RWPE2 (cell line): ENCODE data around the gene IL10RB.
"Not testable (repeated sequence)": the region's sequence is repeated elsewhere in the genome, so short reads cannot be mapped to it uniquely, and the experiment has no call there.

Experiments
- ATAC-seq: fragments of 200-7000 bp; cut with Tn5 transposase; 3 replicates; pipeline ENCODE4 v1.9.1; 2021; ENCODE audit warnings: low read depth
- DNase-seq: peaks from one replicate; pipeline ENCODE4 v3.0.0-alpha.2; 2020; ENCODE audit warnings: low spot score
- H3K27ac ChIP-seq: fragments of 450-650 bp; 2 replicates; pipeline ENCODE4 v1.5.1; 2017; ENCODE audit warnings: mild to moderate bottlenecking; ENCODE audit not compliant: poor library complexity, severe bottlenecking
- H3K27me3 ChIP-seq: fragments of 250-450 bp; sonication (Bioruptor Pico); 2 replicates; pipeline ENCODE4 v1.5.1; 2021; ENCODE audit warnings: mild to moderate bottlenecking, moderate library complexity; ENCODE audit not compliant: insufficient read depth, poor library complexity, severe bottlenecking
- H3K36me3 ChIP-seq: fragments of 250-450 bp; sonication (Bioruptor Pico); 2 replicates; pipeline ENCODE4 v1.5.1; 2020; ENCODE audit warnings: low read depth, mild to moderate bottlenecking, moderate library complexity
- H3K4me1 ChIP-seq: fragments of 250-450 bp; sonication (Bioruptor Pico); 2 replicates; pipeline ENCODE4 v1.5.1; 2021; ENCODE audit warnings: mild to moderate bottlenecking, moderate library complexity; ENCODE audit not compliant: insufficient read depth, poor library complexity, severe bottlenecking
- H3K4me3 ChIP-seq: fragments of 250-450 bp; sonication (Bioruptor Pico); 2 replicates; pipeline ENCODE4 v1.5.1; 2021; ENCODE audit warnings: mild to moderate bottlenecking, moderate library complexity; ENCODE audit not compliant: severe bottlenecking
- H3K9me3 ChIP-seq: fragments of 250-450 bp; sonication (Bioruptor Pico); 2 replicates; pipeline ENCODE4 v1.5.1; 2021; ENCODE audit warnings: mild to moderate bottlenecking, moderate library complexity; ENCODE audit not compliant: severe bottlenecking
- CTCF ChIP-seq: fragments of 450-650 bp; IDR thresholded peaks from one replicate; pipeline ENCODE4 v1.5.1; 2017; ENCODE audit warnings: mild to moderate bottlenecking, moderate library complexity; ENCODE audit not compliant: poor library complexity, severe bottlenecking

IL10RB gene

GRCh38 chr21:33251119-33251518 is 15.0 kb upstream of the IL10RB start:
- DNase-seq (no peak), ATAC-seq (no peak)
- Histone ChIP-seq H3K9me3 (no peaks in the 10 kb centered on the region), H3K27me3 (no peaks in the 10 kb centered on the region), H3K4me1 (no peaks in the 10 kb centered on the region), H3K27ac (no peak overlapping the region), H3K36me3 (peaks cover 26% of the 10 kb centered on the region), H3K4me3 (no peak overlapping the region)
- no peak for TF ChIP-seq CTCF

- DNase-seq, H3K27me3 ChIP-seq, H3K27ac ChIP-seq, ATAC-seq, H3K4me3 ChIP-seq, H3K4me1 ChIP-seq, H3K9me3 ChIP-seq: not testable (repeated sequence)
- H3K36me3 ChIP-seq, result peaks cover 18% of the 10 kb centered on the region
These were observed 12.8 kb upstream of the IL10RB start for GRCh38 chr21:33253382-33253781.

- ATAC-seq (no peak), DNase-seq (no peak)
- Histone ChIP-seq H3K27me3 (no peaks in the 10 kb centered on the region), H3K4me3 (no peak overlapping the region), H3K36me3 (peaks cover 18% of the 10 kb centered on the region), H3K4me1 (no peaks in the 10 kb centered on the region), H3K9me3 (no peaks in the 10 kb centered on the region), H3K27ac (no peak overlapping the region)
- no peak for TF ChIP-seq CTCF
These were observed 11.4 kb upstream of the IL10RB start for GRCh38 chr21:33254766-33255165.

GRCh38 chr21:33255404-33255803 is 10.8 kb upstream of the IL10RB start:
- no peak for TF ChIP-seq CTCF
- ATAC-seq, result no peak
- Histone ChIP-seq H3K4me3 (no peak overlapping the region), H3K27me3 (no peaks in the 10 kb centered on the region), H3K36me3 (peaks cover 18% of the 10 kb centered on the region), H3K9me3 (no peaks in the 10 kb centered on the region), H3K4me1 (no peaks in the 10 kb centered on the region), H3K27ac (no peak overlapping the region)
- DNase-seq, result no peak

GRCh38 chr21:33256019-33256418 is 10.1 kb upstream of the IL10RB start:
- no peak overlapping the region for H3K4me3 ChIP-seq
- no peak for TF ChIP-seq CTCF
- no peaks in the 10 kb centered on the region for H3K9me3 ChIP-seq
- ATAC-seq (no peak), DNase-seq (no peak)
- H3K27ac ChIP-seq, result no peak overlapping the region
- H3K4me1 ChIP-seq, result no peaks in the 10 kb centered on the region
- H3K36me3 ChIP-seq, result peaks cover 18% of the 10 kb centered on the region
- H3K27me3 ChIP-seq, result no peaks in the 10 kb centered on the region
